DMS79 treated with DMSO at 0.1 percent for 48 hours (cell line): ENCODE data around the gene RNF128.

Experiments used
- DNase-seq: peaks from one replicate; lab custom pipeline; 2025; lab: John Stamatoyannopoulos, UW

The RNF128 gene

GRCh38 chrX:106726485-106727437, at the start of gene RNF128:
Gene RNF128 (plus strand): TSS chrX:106726701. CDS start chrX:106726914, 213 bp downstream.
- peak; percentile 3 for DNase-seq

GRCh38 chrX:106680716-106681115, 45.8 kb upstream of the RNF128 start:
- DNase-seq, result no peak

GRCh38 chrX:106684207-106684606, 42.3 kb upstream of the RNF128 start:
- no peak for DNase-seq

- DNase-seq, result no peak
Observed at GRCh38 chrX:106692425-106693065, 34.0 kb upstream of the RNF128 start.

GRCh38 chrX:106696502-106696901, 30.0 kb upstream of the RNF128 start:
- DNase-seq, result no peak

- DNase-seq, result no peak
Observed at GRCh38 chrX:106698693-106699092, 27.8 kb upstream of the RNF128 start.

- DNase-seq, result no peak
Observed at GRCh38 chrX:106702636-106703035, 23.9 kb upstream of the RNF128 start.

GRCh38 chrX:106706466-106706865, 20.0 kb upstream of the RNF128 start:
- DNase-seq, result no peak

- no peak for DNase-seq
Observed at GRCh38 chrX:106707771-106708454, 18.6 kb upstream of the RNF128 start.

GRCh38 chrX:106710771-106711170, 15.7 kb upstream of the RNF128 start:
- no peak for DNase-seq

- DNase-seq, result no peak
Observed at GRCh38 chrX:106711375-106711774, 15.1 kb upstream of the RNF128 start.

GRCh38 chrX:106716004-106716403, 10.5 kb upstream of the RNF128 start:
- no peak for DNase-seq

GRCh38 chrX:106716463-106716862, 10.0 kb upstream of the RNF128 start:
- no peak for DNase-seq

- DNase-seq, result no peak
Observed at GRCh38 chrX:106718709-106719108, 7.8 kb upstream of the RNF128 start.

- DNase-seq, result no peak
Observed at GRCh38 chrX:106725931-106726330, 570 bp upstream of the RNF128 start.

- no peak for DNase-seq
Observed at GRCh38 chrX:106728337-106728736, 1.8 kb downstream of the RNF128 start.

GRCh38 chrX:106730401-106730800, 3.9 kb downstream of the RNF128 start:
- DNase-seq, result no peak

- DNase-seq, result no peak
Observed at GRCh38 chrX:106731590-106731989, 5.1 kb downstream of the RNF128 start.

- no peak for DNase-seq
Observed at GRCh38 chrX:106734827-106735226, 8.3 kb downstream of the RNF128 start.

- DNase-seq, result no peak
Observed at GRCh38 chrX:106740193-106740780, 13.8 kb downstream of the RNF128 start.

- no peak for DNase-seq
Observed at GRCh38 chrX:106742193-106742592, 15.7 kb downstream of the RNF128 start.

- no peak for DNase-seq
Observed at GRCh38 chrX:106742805-106743204, 16.3 kb downstream of the RNF128 start.
